Spleen (tissue), 7 donors: ENCODE data around the gene FAM171A1.

ENCODE experiments used
- POLR2A ChIP-seq, 3 donors: fragments of 450-650 bp; IDR thresholded peaks; one replicate each; pipeline ENCODE4 v1.5.1; 2017; ENCODE audit warnings: antibody characterized with exemption in 3 of 3, mild to moderate bottlenecking in 1 of 3
- POLR2AphosphoS5 ChIP-seq, 3 donors: sonication (generic); formaldehyde crosslinking; IDR thresholded peaks; one replicate each; pipeline ENCODE4 v1.5.1; 2017; ENCODE audit warnings: antibody characterized with exemption in 3 of 3
- TF ChIP-seq, protein P1 (sequence below), 11 experiments: fragments of 200-600 bp in 7 of 11; fragments of 450-650 bp in 4 of 11; sonication (generic) in 4 of 11; IDR thresholded peaks in 8 of 11; conservative IDR thresholded peaks in 3 of 11; 1 replicate in 7 of 11; 2 replicates in 4 of 11; pipeline versions ENCODE4 v1.4.0 to v1.8.0; 2016 to 2021; ENCODE audit warnings: antibody characterized with exemption in 11 of 11, inconsistent platforms in 4 of 11, mild to moderate bottlenecking in 1 of 11
- donor health status: DM: no; HTN: no; CAD: no; lungs with moderate emphysema.
- donor health status: DM: no; HTN: no; CAD: no.
- donor health status: DM: no; HTN: no; CAD: no.

DNA sequence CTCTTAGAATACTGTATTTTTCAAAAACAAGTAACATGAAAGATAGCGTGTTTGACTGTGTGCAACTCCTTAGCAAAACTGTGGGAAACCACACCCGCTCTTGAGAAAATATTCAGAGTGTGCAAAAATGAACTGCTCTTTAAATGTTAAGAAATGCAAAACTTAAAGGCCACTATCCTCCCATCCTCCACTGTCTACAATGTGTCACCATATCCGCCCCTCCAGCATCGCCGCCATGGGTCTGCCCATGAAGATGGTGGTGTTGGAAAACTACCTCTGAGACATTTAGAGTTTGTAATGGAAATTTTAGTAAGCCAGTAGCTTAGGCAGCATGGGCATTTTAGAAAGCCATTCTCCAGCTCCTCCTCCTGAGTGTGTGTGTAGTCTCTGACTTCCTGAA, 182.5 kb downstream of the FAM171A1 start:
- TF ChIP-seq, protein P1, sequence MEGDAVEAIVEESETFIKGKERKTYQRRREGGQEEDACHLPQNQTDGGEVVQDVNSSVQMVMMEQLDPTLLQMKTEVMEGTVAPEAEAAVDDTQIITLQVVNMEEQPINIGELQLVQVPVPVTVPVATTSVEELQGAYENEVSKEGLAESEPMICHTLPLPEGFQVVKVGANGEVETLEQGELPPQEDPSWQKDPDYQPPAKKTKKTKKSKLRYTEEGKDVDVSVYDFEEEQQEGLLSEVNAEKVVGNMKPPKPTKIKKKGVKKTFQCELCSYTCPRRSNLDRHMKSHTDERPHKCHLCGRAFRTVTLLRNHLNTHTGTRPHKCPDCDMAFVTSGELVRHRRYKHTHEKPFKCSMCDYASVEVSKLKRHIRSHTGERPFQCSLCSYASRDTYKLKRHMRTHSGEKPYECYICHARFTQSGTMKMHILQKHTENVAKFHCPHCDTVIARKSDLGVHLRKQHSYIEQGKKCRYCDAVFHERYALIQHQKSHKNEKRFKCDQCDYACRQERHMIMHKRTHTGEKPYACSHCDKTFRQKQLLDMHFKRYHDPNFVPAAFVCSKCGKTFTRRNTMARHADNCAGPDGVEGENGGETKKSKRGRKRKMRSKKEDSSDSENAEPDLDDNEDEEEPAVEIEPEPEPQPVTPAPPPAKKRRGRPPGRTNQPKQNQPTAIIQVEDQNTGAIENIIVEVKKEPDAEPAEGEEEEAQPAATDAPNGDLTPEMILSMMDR (IDR thresholded peaks at IDR 0.05 in 8 of 11, conservative IDR thresholded peaks at IDR 0.05 in 3 of 11): no peak
- TF ChIP-seq POLR2A (IDR thresholded peaks at IDR 0.05) (no peak), POLR2AphosphoS5 (IDR thresholded peaks at IDR 0.05) (no peak)
